GM21447 (cell line): Measurements from ENCODE around the gene COBL.

Experiments used
- ATAC-seq: cut with Tn5 transposase; IDR thresholded peaks from one replicate; pipeline ENCODE4 v1.9.1; 2021; ENCODE audit not compliant: unreplicated experiment

COBL gene

GRCh38 chr7:51328351-51328801 lies 11.8 kb upstream of the COBL start:
- ATAC-seq = no peak

DNA sequence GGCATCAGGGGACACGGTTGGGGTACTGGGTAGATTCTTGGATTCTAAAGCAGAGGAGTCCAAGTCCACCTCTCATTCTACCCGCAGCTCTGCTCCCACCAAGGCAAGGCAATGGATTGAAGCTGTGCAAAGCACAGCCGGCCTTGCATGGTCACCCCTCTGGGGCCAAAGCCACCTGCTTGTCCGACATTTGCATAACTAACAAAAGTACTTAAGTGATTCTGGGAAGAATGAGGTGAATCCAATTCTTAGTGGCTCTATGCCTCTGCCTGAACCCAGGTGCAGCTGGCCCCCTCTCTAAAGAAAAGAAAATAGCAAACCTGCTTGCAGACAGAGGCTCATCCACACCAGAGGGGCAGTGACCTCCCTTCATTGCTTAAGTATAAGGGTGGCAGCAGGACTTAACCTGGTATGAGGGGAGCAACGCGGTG lies 10.7 kb upstream of the COBL start:
- no peak for ATAC-seq

GRCh38 chr7:51326656-51327286 lies 10.2 kb upstream of the COBL start:
- ATAC-seq = no peak

- ATAC-seq = no peak
Observed at GRCh38 chr7:51325908-51326307, 9.3 kb upstream of the COBL start.

DNA sequence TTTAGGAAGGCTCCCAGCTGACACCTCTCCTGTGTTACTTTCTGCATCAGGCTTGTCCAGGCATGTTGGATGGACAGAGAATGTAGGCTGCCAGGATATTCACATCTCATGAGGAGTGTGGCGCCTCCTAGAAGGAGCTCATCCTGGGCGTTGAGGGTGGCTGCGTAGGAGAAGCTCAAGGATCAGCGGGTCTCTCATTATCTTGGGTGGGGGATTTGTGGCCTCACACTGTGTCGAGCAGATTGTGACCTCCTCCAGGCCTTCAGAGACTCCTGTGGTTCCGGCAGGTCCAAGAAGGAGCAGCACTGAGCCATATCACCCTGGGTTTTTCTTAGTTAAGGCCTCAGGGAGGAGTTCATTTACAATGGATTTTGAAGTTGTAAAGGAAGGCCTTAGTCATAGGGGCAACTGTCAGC lies 8.7 kb upstream of the COBL start:
- ATAC-seq = no peak

DNA sequence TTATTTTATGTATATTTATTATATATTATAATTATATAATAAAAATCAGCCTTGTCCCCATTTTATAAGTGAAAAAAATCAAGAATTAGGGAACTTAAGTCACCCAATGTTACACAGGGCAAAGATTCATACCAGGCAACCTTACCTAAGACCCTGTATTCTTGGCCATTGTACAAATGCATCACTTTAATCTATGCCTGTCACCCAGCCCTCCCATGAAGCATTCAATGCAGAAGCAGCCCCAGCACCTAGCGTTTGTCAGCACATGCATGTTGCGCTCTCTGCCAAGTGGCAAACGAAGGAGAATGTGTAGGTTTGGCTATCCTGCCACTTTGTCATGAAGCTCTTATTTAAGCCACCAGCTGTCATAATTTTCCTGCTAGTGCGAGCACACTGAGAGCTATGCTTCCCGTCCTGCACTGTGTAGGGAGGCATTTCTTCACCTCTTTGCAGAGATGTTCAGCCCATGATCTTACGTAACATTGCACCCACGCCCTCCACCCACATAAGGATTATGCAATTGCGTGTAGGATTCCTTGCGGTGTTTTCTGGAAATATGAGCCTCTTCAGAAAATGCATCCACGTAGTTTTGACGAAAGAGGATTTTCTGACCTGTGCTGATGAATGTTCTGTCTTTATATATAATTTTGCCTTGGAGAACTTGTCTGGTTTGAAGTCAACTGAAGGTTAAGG lies 7.7 kb upstream of the COBL start:
- ATAC-seq = no peak

DNA sequence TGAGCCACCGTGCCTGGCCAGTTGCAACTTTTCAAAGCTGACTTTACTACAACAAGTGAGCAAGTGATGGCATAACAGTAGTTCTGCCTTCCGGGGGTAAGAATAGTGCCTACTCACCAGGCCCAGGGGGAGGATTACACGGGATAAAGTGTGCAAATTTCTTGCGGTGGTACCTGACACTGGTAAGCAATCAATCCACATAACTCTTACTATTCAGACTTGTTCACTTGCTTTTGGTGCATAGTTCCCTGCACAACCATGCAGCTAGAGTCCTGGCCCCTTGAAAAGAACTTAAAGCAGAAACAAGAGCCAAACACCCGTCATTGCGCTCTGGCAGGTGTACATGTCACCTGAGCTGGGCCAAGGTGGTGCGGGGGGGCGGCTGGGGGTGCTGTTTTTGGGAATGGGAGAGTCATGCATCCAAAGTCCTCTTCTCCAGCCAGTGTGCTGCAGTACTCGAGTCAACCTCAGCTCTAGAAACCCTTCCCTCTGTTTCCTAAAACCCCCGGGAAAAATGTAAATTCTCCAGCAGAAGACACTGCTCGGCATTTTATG lies 5.4 kb upstream of the COBL start:
- no peak for ATAC-seq

- no peak for ATAC-seq
Observed at GRCh38 chr7:51318886-51319579, 2.4 kb upstream of the COBL start.

DNA sequence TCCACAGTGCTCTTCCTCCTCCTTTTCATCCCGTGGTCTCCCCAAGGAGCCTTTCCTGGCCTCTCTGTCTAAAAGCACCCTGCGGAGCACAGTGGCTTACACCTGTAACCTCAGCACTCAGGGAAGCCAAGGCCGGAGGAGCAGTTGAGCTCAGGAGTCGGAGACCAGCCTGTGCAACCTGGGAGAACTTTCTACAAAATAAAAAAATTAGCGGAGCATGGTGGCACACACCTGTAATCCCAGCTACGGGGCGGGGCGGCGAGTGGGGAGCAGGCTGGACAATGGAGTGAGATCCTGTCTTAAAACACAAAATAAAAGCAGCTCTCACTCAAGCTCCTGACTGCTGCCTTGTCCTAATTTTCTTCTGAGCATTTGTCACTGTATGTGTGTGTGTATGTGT lies 1.4 kb upstream of the COBL start:
- ATAC-seq = no peak

GRCh38 chr7:51317582-51317910 lies 937 bp upstream of the COBL start:
- ATAC-seq = no peak

GRCh38 chr7:51316262-51316665 lies 345 bp downstream of the COBL start:
- no peak for ATAC-seq

GRCh38 chr7:51315393-51316261 lies 982 bp downstream of the COBL start:
- ATAC-seq = no peak

DNA sequence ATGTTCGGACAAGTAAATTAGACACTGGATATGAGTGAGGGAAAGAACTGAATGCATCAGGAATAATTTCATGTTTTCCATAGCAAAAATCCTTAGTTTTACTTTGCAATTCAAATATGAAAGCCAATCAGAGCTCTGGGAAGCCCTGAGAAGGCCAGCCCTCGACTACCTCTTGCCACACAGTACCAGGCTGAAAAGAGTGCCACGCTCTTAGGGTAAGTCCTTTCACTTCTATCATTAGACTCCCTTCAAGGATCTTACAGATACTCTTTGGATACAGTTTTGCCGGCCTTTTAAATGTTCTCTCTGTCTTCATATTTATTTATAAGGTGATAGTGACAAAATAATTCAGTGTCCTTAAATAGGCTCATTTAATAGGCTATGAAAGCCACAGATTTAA lies 1.9 kb downstream of the COBL start:
- ATAC-seq = no peak

GRCh38 chr7:51313738-51314425 lies 2.7 kb downstream of the COBL start:
- ATAC-seq = no peak

DNA sequence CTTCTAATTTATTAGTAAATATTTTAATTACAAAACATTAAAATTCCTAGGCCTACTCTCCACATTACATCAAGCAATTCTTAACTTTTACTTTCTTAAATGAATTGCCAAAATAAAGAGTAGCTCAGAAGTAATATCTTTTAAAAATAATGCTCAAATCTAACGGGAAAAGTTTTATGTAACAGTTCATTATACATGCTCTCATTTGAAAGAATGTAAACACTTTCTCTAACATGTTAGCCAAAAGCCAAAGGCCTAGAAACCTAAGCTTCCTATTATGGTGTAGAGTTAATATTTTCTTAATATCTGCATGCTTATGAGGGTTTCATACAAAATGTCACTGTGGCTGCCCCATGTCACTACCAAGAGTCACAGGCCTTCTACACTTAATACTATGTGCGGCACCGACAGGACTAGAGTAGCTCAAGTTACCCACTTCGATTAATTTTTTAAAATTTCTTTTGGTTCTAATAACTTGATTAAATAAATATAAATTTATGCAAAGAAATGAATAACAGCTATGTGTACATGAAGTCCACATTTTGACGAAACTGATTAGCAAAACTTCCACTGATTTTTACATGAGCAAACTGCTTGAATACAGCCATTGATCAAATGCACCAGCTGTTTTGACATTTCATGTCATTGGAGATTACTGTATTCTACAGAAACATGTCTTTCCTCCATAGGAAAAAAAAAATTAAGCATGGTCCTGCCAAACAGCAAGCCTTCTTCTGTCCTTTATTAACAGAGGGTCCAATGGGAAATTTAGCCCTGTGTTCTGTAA lies 3.5 kb downstream of the COBL start:
- no peak for ATAC-seq

GRCh38 chr7:51311166-51311565 lies 5.4 kb downstream of the COBL start:
- no peak for ATAC-seq

- ATAC-seq = no peak
Observed at GRCh38 chr7:51310131-51310583, 6.5 kb downstream of the COBL start.

DNA sequence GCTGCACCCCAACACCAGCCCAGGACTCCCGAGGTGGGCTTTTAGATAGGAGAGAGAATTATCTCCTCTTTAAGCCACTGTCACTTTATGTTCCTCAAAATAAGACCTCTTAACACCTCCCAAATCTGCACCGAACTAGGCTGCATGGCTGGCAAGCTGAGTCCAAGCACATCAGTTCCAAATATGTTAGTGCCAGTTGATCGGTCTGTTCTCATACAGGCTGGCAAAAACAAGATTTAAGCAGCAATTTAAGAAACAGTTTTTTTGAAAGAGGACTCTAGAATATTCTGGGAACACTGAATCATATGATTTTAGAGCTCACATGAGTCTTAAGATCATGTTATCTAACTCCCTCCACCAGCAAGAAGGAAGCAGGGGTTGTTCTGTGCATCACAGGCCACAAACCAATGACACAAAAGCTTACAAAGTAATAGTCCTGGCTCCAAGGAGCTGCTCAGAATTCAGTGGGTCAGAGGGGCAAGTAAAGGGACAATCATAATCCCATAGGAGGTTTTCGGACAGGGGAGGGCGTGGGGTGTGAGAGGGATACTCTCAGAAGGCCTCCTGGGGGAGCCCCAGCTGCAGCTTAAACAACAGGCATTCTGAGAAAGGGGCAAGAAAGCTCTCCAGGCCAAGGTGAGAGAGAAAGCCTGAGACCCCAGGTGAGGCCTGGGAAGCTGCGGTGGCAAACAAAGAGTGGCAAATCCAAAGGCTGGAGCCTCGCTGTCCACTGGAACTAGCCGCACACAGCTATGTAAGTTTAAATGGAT lies 7.1 kb downstream of the COBL start:
- ATAC-seq = no peak

- ATAC-seq = no peak
Observed at GRCh38 chr7:51308696-51309095, 7.9 kb downstream of the COBL start.
